WTC11 (cell line): ENCODE measurements around the gene ZNF804B.

Experiments used
- AFF4 ChIP-seq: sonication (generic); formaldehyde crosslinking; IDR thresholded peaks from 2 replicates; pipeline ENCODE4 v1.8.1; 2023; ENCODE audit warnings: mild to moderate bottlenecking, missing genetic modification reagents, borderline replicate concordance
- AR ChIP-seq: fragments of 250-450 bp; sonication (Bioruptor Pico); IDR thresholded peaks from 2 replicates; pipeline ENCODE4 v1.9.0; 2021; ENCODE audit warnings: mild to moderate bottlenecking
- ATF6 ChIP-seq: sonication (generic); formaldehyde crosslinking; IDR thresholded peaks from 2 replicates; pipeline ENCODE4 v1.8.1; 2023; ENCODE audit warnings: mild to moderate bottlenecking, missing genetic modification reagents
- CTCF ChIP-seq: fragments of 200-600 bp; IDR thresholded peaks from 2 replicates; pipeline ENCODE4 v1.8.0; 2022; ENCODE audit warnings: antibody characterized with exemption
- E2F4 ChIP-seq: sonication (generic); formaldehyde crosslinking; IDR thresholded peaks from 2 replicates; pipeline ENCODE4 v1.8.1; 2022; ENCODE audit warnings: low read depth, mild to moderate bottlenecking, moderate library complexity, missing genetic modification reagents, borderline replicate concordance
- E2F5 ChIP-seq: sonication (generic); formaldehyde crosslinking; IDR thresholded peaks from 2 replicates; pipeline ENCODE4 v1.8.1; 2022; ENCODE audit warnings: mild to moderate bottlenecking, moderate library complexity, missing genetic modification reagents
- USF2 ChIP-seq: sonication (generic); formaldehyde crosslinking; IDR thresholded peaks from 2 replicates; pipeline ENCODE4 v1.8.1; 2023; ENCODE audit warnings: mild to moderate bottlenecking, missing genetic modification reagents, moderate library complexity

GRCh38 chr7:89104748-89105685 lies 345.5 kb downstream of the ZNF804B start:
- TF ChIP-seq CTCF (no peak), E2F4 (CRISPR knock-in tag) (no peak), AFF4 (CRISPR knock-in tag) (no peak), USF2 (no peak), E2F5 (CRISPR knock-in tag) (no peak), ATF6 (CRISPR knock-in tag) (no peak), AR (CRISPR knock-in tag) (no peak)
